Psoas muscle (tissue), 8 donors: ENCODE results near the gene TNFRSF9. TPM values are rescaled to one million over a fixed set of nuclear protein-coding genes. Genes with fewer than 3 reads are reported as not detected.

Experiments used
- ATAC-seq, 4 donors: fragments of 200-7000 bp; cut with Tn5 transposase; one replicate each; pipeline ENCODE4 v1.9.1; 2020; ENCODE audit warnings: moderate library complexity in 3 of 4, mild to moderate bottlenecking in 2 of 4
- DNase-seq, 2 donors: peaks; one replicate each; pipeline ENCODE4 v3.0.0-alpha.2; 2020
- H3K27ac ChIP-seq: fragments of 200-600 bp; one replicate; pipeline ENCODE4 v1.8.0; 2022
- H3K27me3 ChIP-seq, 3 donors: fragments of 200-600 bp in 1 of 3; one replicate each; pipeline versions ENCODE4 v1.6.1 to v1.8.0; 2013 to 2022; ENCODE audit warnings: low read length in 2 of 3, mild to moderate bottlenecking in 2 of 3, moderate library complexity in 1 of 3; ENCODE audit not compliant: insufficient read depth in 3 of 3
- H3K36me3 ChIP-seq, 2 donors: fragments of 200-600 bp in 1 of 2; one replicate each; pipeline versions ENCODE4 v1.6.1 to v1.8.0; 2013 to 2022; ENCODE audit warnings: low read depth in 1 of 2, mild to moderate bottlenecking in 1 of 2, moderate library complexity in 1 of 2; ENCODE audit not compliant: insufficient read depth in 1 of 2
- H3K4me1 ChIP-seq: fragments of 200-600 bp; one replicate; pipeline ENCODE4 v1.8.0; 2022
- H3K4me3 ChIP-seq: fragments of 200-600 bp; one replicate; pipeline ENCODE4 v1.8.0; 2022; ENCODE audit warnings: mild to moderate bottlenecking
- H3K9me3 ChIP-seq: fragments of 200-600 bp; one replicate; pipeline ENCODE4 v1.8.0; 2022
- CTCF ChIP-seq: fragments of 200-600 bp; IDR thresholded peaks from one replicate; pipeline ENCODE4 v1.8.0; 2022; ENCODE audit warnings: antibody characterized with exemption
- WGBS, 3 donors: extraction: QIAGEN DNeasy Blood & Tissue Kit; methylation state at CpG; one replicate each; pipeline versions ENCODE4 v1.1.6 to v1.1.7; 2013; 5-methylcytosine and 5-hydroxymethylcytosine counted together
- intact Hi-C, 2 donors: fragments of 100-400 bp; cut with DNase I; formaldehyde crosslinking; loops; one replicate each; pipeline versions ENCODE4 v1.11.0 to v1.14.2; 2022
- polyA plus RNA-seq, 3 donors: library from polyadenylated mRNA; stranded (reverse); fragments of 200-250 nt; gene quantifications; one replicate each; pipeline ENCODE4 v1.2.3, GENCODE V29; 2013
- total RNA-seq, 4 donors: library from RNA; stranded (reverse); fragmentation: NEBNext Ultra II Directional in 2 of 4; extraction: Animal tissue kit (Norgen Biotek cat#: 25700) in 2 of 4; gene quantifications; one replicate each; pipeline versions ENCODE4 v1.2.1 to v1.2.4, GENCODE V29; 2021 to 2023
- donor health status: healthy with polysubstance abuse.
- donor health status: DM: no; HTN: no; CAD: no; lungs with moderate emphysema.
- donor health status: Bipolar disorder and iron deficiency.
- donor health status: healthy.
- donor health status: DM: yes; HTN: yes; CAD: no.
- donor health status: DM: no; HTN: no; CAD: no.
- donor health status: DM: no; HTN: no; CAD: no.
- donor health status: DM: yes; HTN: yes; CAD: no.

The TNFRSF9 gene
- total and polyA plus RNA-seq, 7 donors: 0.01 to 0.12 (median 0.01) TPM; not detected in 4

GRCh38 chr1:7912145-7912544, 28.5 kb downstream of the TNFRSF9 start:
- TF ChIP-seq CTCF: no peak
- WGBS, 3 donors: 86 to 94% (median 88%) methylated on average over 3 of the region's 3 CpGs
- DNase-seq: no peak
- intact Hi-C loops: no loop called here
- no peaks in the 10 kb centered on the region for H3K27me3 ChIP-seq
- H3K27ac ChIP-seq: no peak overlapping the region
- no peak overlapping the region for H3K4me3 ChIP-seq
- H3K36me3 ChIP-seq: no peaks in the 10 kb centered on the region
- no peaks in the 10 kb centered on the region for H3K4me1 ChIP-seq
- no peaks in the 10 kb centered on the region for H3K9me3 ChIP-seq
- ATAC-seq: no peak

- H3K27ac ChIP-seq: no peak overlapping the region
- no peak for ATAC-seq
- H3K4me3 ChIP-seq: no peak overlapping the region
- 73 to 79% (median 78%) methylated on average over 12 of the region's 12 CpGs for WGBS, 3 donors
- no peaks in the 10 kb centered on the region for H3K9me3 ChIP-seq
- no peaks in the 10 kb centered on the region for H3K27me3 ChIP-seq
- H3K4me1 ChIP-seq: no peaks in the 10 kb centered on the region
- intact Hi-C loops: loop anchor here (10.0 kb wide), 2 partner anchors 120 to 240 kb away; partner anchors contain the start of gene PER3 (in 1 of the 2)
- DNase-seq: no peak
- no peaks in the 10 kb centered on the region for H3K36me3 ChIP-seq
- TF ChIP-seq CTCF: no peak
Measured at GRCh38 chr1:7905262-7905661, 35.4 kb downstream of the TNFRSF9 start.

GRCh38 chr1:7902478-7903085, 38.1 kb downstream of the TNFRSF9 start:
- WGBS, 3 donors: 20 to 26% (median 21%) methylated on average over 21 of the region's 21 CpGs
- ATAC-seq (peak; percentile 64 to 91 (median 82)), DNase-seq (peak; percentile 50 to 65)
- intact Hi-C loops: loop anchor here (5.0 to 10.0 kb wide), 3 partner anchors 118 to 238 kb away; partner anchors contain the start of gene PER3 (in 1 of the 2)
- Histone ChIP-seq H3K27me3 (no peaks in the 10 kb centered on the region), H3K27ac (no peak overlapping the region), H3K4me1 (no peaks in the 10 kb centered on the region), H3K9me3 (no peaks in the 10 kb centered on the region), H3K36me3 (no peaks in the 10 kb centered on the region), H3K4me3 (peak overlapping the region; percentile 50)
- TF ChIP-seq CTCF: peak; percentile 67

GRCh38 chr1:7899741-7900140, 40.9 kb downstream of the TNFRSF9 start:
- H3K27me3 ChIP-seq: no peaks in the 10 kb centered on the region
- H3K9me3 ChIP-seq: no peaks in the 10 kb centered on the region
- DNase-seq (no peak), ATAC-seq (no peak)
- WGBS, 3 donors: 72 to 80% (median 73%) methylated on average over 4 of the region's 4 CpGs
- H3K36me3 ChIP-seq: no peaks in the 10 kb centered on the region
- no peak overlapping the region for H3K27ac ChIP-seq
- no peaks in the 10 kb centered on the region for H3K4me1 ChIP-seq
- intact Hi-C loops: loop anchor here (5.0 to 10.0 kb wide), 3 partner anchors 115 to 235 kb away; partner anchors contain the start of gene PER3 (in 1 of the 2)
- no peak for TF ChIP-seq CTCF
- H3K4me3 ChIP-seq: no peak overlapping the region

GRCh38 chr1:7898962-7899361, 41.7 kb downstream of the TNFRSF9 start:
- H3K27me3 ChIP-seq: no peaks in the 10 kb centered on the region
- 86 to 89% (median 88%) methylated on average over 5 of the region's 5 CpGs for WGBS, 3 donors
- no peaks in the 10 kb centered on the region for H3K36me3 ChIP-seq
- no peaks in the 10 kb centered on the region for H3K4me1 ChIP-seq
- H3K4me3 ChIP-seq: no peak overlapping the region
- TF ChIP-seq CTCF: no peak
- no peaks in the 10 kb centered on the region for H3K9me3 ChIP-seq
- ATAC-seq: no peak
- intact Hi-C loops: no loop called here
- no peak for DNase-seq
- no peak overlapping the region for H3K27ac ChIP-seq
